GM12878 (cell line): ENCODE data around the gene TCF12. TPM values are rescaled to one million over a fixed set of nuclear protein-coding genes. Genes with fewer than 3 reads are reported as not detected.
"Not testable (repeated sequence)": the region's sequence is repeated elsewhere in the genome, so short reads cannot be mapped to it uniquely, and the experiment has no call there.

ENCODE experiments used
- ATAC-seq: fragments of 200-7000 bp; cut with Tn5 transposase; 3 replicates; pipeline ENCODE4 v1.9.1; 2020; ENCODE audit warnings: mild to moderate bottlenecking, moderate library complexity
- BruUV-seq: library from RNA; stranded (reverse); fragments of 400-500 nt; replicated peaks from 2 replicates; lab custom pipeline; 2021; lab: Mats Ljungman, UMichigan
- CTCF ChIA-PET: fragments of 300-600 bp; sonication (Branson Sonifier 250); formaldehyde crosslinking; extraction: SDS; loops from one replicate; lab custom pipeline; 2021; ENCODE audit warnings: inconsistent platforms; lab: Yijun Ruan, JAX
- POLR2A ChIA-PET: fragments of 350-600 bp; formaldehyde crosslinking; extraction: SDS; loops from one replicate; lab custom pipeline; 2021; ENCODE audit warnings: inconsistent platforms; lab: Charles Lee
- RAD21 ChIA-PET: fragments of 300-600 bp; sonication (Branson Sonifier 250); formaldehyde crosslinking; loops from one replicate; lab custom pipeline; 2023; ENCODE audit warnings: antibody characterized with exemption; ENCODE audit not compliant: unreplicated experiment; lab: Charles Lee
- SMC1A ChIA-PET: fragments of 300-600 bp; sonication (Branson Sonifier 250); formaldehyde crosslinking; loops from one replicate; lab custom pipeline; 2023; ENCODE audit not compliant: unreplicated experiment, uncharacterized antibody; lab: Charles Lee
- DNase-seq: peaks from one replicate; pipeline ENCODE4 v3.0.0-alpha.2; 2011; ENCODE audit warnings: low read depth, low spot score
- FAIRE-seq: peaks from 3 replicates; lab custom pipeline; 2011; peaks lifted over from hg19 to GRCh38; lab: Jason Lieb, UNC
- H2AFZ ChIP-seq: 2 replicates; pipeline ENCODE4 v1.6.0; 2011; ENCODE audit warnings: low read depth, low read length, control low read depth; ENCODE audit not compliant: control insufficient read depth
- H3K27ac ChIP-seq: 2 replicates; pipeline ENCODE4 v1.5.1; 2011; ENCODE audit warnings: control low read depth; ENCODE audit not compliant: control insufficient read depth, insufficient read depth
- H3K27me3 ChIP-seq, 2 experiments: replicated peaks in 1 of 2; 2 replicates each; pipeline versions ENCODE4 v1.6.0 to v1.6.1; 2011; ENCODE audit warnings: low read length in 1 of 2; ENCODE audit not compliant: control insufficient read depth in 2 of 2, insufficient read depth in 2 of 2
- H3K36me3 ChIP-seq, 2 experiments: 2 replicates each; pipeline ENCODE4 v1.5.1; 2011; ENCODE audit warnings: low read length in 1 of 2; ENCODE audit not compliant: control insufficient read depth in 2 of 2, insufficient read depth in 2 of 2
- H3K4me1 ChIP-seq: 2 replicates; pipeline ENCODE4 v1.6.1; 2011; ENCODE audit warnings: mild to moderate bottlenecking, low read length, moderate library complexity, mixed read lengths; ENCODE audit not compliant: control insufficient read depth, insufficient read depth
- H3K4me2 ChIP-seq: 2 replicates; pipeline ENCODE4 v1.6.0; 2011; ENCODE audit warnings: control low read depth; ENCODE audit not compliant: control insufficient read depth, insufficient read depth
- H3K4me3 ChIP-seq: fragments of 200-600 bp; sonication (generic); 2 replicates; pipeline ENCODE4 v1.5.1; 2016
- H3K79me2 ChIP-seq: 2 replicates; pipeline ENCODE4 v1.6.0; 2011; ENCODE audit warnings: low read length; ENCODE audit not compliant: control insufficient read depth, insufficient read depth
- H3K9ac ChIP-seq: 2 replicates; pipeline ENCODE4 v1.8.0; 2011; ENCODE audit warnings: low read length, control low read depth, mixed read lengths; ENCODE audit not compliant: control insufficient read depth, insufficient read depth
- H3K9me3 ChIP-seq: replicated peaks from 3 replicates; pipeline ENCODE4 v1.5.1; 2011; ENCODE audit warnings: mild to moderate bottlenecking, low read length; ENCODE audit not compliant: control insufficient read depth, insufficient read depth
- H4K20me1 ChIP-seq: 2 replicates; pipeline ENCODE4 v1.6.0; 2011; ENCODE audit not compliant: control insufficient read depth, insufficient read depth
- BMI1 ChIP-seq: fragments of 450-650 bp; IDR thresholded peaks from 2 replicates; pipeline ENCODE4 v1.6.1; 2016; ENCODE audit warnings: mild to moderate bottlenecking, moderate library complexity, borderline replicate concordance
- CHD2 ChIP-seq: IDR thresholded peaks from 2 replicates; pipeline ENCODE4 v1.6.1; 2011; ENCODE audit warnings: low read depth, low read length, improper control_type of control experiment, borderline replicate concordance
- ELK1 ChIP-seq: IDR thresholded peaks from 2 replicates; pipeline ENCODE4 v1.6.1; 2012; ENCODE audit warnings: low read depth, low read length, improper control_type of control experiment
- KAT2A ChIP-seq: conservative IDR thresholded peaks from 2 replicates; pipeline ENCODE4 v1.6.1; 2011; ENCODE audit warnings: low read depth, low read length; ENCODE audit not compliant: control insufficient read depth
- MAX ChIP-seq: IDR thresholded peaks from 2 replicates; pipeline ENCODE4 v1.6.1; 2012; ENCODE audit warnings: low read depth, low read length, improper control_type of control experiment
- MYB ChIP-seq: fragments of 150-350 bp; IDR thresholded peaks from 2 replicates; pipeline ENCODE4 v1.6.1; 2014; ENCODE audit warnings: mild to moderate bottlenecking, low read depth, low read length, borderline replicate concordance
- NRF1 ChIP-seq: conservative IDR thresholded peaks from 2 replicates; pipeline ENCODE4 v1.6.1; 2011; ENCODE audit warnings: mild to moderate bottlenecking, low read depth, low read length, improper control_type of control experiment
- SUPT20H ChIP-seq: IDR thresholded peaks from 2 replicates; pipeline ENCODE4 v1.6.1; 2011; ENCODE audit warnings: low read depth, mild to moderate bottlenecking, low read length, moderate library complexity, borderline replicate concordance; ENCODE audit not compliant: control insufficient read depth
- WRNIP1 ChIP-seq: IDR thresholded peaks from 2 replicates; pipeline ENCODE4 v1.6.1; 2011; ENCODE audit warnings: low read depth, low read length, improper control_type of control experiment, borderline replicate concordance
- WGBS: methylation state at CpG from one replicate; pipeline ENCODE4 v1.1.6; 2016; ENCODE audit warnings: low lambda C conversion rate; ENCODE audit not compliant: insufficient replicate concordance, insufficient coverage; ENCODE audit errors: missing lambda C conversion rate; 5-methylcytosine and 5-hydroxymethylcytosine counted together
- in situ Hi-C: fragments of 300-500 bp; cut with MboI; formaldehyde crosslinking; loops from 9 replicates; pipeline ENCODE4 v1.14.3; 2018; ENCODE audit warnings: mixed read lengths
- intact Hi-C: fragments of 100-400 bp; cut with micrococcal nuclease; formaldehyde crosslinking; loops from one replicate; pipeline ENCODE4 v1.14.2; 2022; ENCODE audit not compliant: unreplicated experiment
- polyA plus RNA-seq, 11 experiments: library from polyadenylated mRNA; depleted of rRNA in 4 of 11; unstranded in 6 of 11; stranded (reverse) in 5 of 11; fragments of >200 nt; fragmentation: Nextera tagmentation in 4 of 11; fragmentation: Illumina TruSeq in 1 of 11; extraction: Ambion mirVana in 4 of 11; extraction: Trizol in 1 of 11; gene quantifications; 1 replicate in 1 of 11; 2 replicates in 10 of 11; pipeline versions ENCODE4 v1.2.1 to v1.2.3, GENCODE V29; 2011 to 2016; ENCODE audit warnings: inconsistent platforms in 2 of 11, missing spikeins in 2 of 11, low read depth in 1 of 11
- total RNA-seq, 4 experiments: library from RNA; depleted of rRNA in 3 of 4; stranded (reverse); fragments of >200 nt in 3 of 4; fragmentation: Illumina TruSeq in 1 of 4; extraction: Trizol in 1 of 4; gene quantifications; 2 replicates each; pipeline versions ENCODE4 v1.2.1 to v1.2.3, GENCODE V29; 2013 to 2021
- TF ChIP-seq, protein P1 (sequence below): fragments of 150-350 bp; IDR thresholded peaks from 2 replicates; pipeline ENCODE4 v1.6.1; 2016; ENCODE audit warnings: low read depth, low read length
- TF ChIP-seq, protein P2 (sequence below): IDR thresholded peaks from 2 replicates; pipeline ENCODE4 v1.6.1; 2012; ENCODE audit warnings: low read length, inconsistent platforms

The TCF12 gene
- total and polyA plus RNA-seq, 10 of the 15 experiments (the other 5 are each of a cell fraction or from before 2014, with no cell fraction given): 8.2 to 70.9 (median 49.5) TPM

DNA sequence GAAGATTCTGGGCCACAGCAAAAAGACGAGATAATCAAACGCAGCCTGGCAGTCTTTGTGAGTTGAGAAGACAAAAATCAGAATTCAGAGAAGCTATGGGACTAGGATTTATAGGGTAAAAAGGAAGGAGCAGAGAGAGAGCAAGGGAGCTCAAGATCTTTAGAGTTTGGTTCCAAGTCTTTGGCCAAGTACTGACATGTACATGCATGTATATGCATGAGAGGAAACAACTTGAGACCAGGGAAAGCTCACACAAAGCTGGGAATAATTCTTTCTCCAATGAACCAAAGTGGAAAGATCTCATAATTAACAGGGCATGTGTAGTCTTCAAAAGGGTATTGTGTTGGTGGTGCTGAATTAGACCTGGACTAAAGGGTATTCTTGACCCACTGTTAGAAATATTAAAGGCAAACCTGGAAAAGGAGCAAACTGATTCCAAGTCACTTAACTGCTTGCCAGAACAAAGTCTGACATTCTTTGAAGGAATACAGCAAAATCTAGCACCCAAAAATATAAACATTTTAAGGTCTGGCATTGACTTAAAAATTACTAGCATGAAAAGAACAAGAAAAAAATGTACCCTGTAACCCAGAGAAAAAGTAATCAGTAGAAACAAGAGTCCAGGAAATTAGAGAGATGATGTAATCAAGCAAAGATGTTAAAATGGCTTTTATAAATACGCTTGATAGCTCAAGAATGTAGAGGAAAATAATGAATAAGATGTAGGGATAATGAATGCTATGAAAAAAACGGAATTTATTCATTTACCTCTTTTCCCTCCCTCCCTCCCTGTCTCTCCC is 231.8 kb downstream of the TCF12 start (continued):
- TF ChIP-seq CHD2 (no peak), MAX (no peak), WRNIP1 (no peak), SUPT20H (no peak), BMI1 (no peak), MYB (no peak), NRF1 (no peak), KAT2A (no peak), ELK1 (no peak)
- TF ChIP-seq, protein P1, sequence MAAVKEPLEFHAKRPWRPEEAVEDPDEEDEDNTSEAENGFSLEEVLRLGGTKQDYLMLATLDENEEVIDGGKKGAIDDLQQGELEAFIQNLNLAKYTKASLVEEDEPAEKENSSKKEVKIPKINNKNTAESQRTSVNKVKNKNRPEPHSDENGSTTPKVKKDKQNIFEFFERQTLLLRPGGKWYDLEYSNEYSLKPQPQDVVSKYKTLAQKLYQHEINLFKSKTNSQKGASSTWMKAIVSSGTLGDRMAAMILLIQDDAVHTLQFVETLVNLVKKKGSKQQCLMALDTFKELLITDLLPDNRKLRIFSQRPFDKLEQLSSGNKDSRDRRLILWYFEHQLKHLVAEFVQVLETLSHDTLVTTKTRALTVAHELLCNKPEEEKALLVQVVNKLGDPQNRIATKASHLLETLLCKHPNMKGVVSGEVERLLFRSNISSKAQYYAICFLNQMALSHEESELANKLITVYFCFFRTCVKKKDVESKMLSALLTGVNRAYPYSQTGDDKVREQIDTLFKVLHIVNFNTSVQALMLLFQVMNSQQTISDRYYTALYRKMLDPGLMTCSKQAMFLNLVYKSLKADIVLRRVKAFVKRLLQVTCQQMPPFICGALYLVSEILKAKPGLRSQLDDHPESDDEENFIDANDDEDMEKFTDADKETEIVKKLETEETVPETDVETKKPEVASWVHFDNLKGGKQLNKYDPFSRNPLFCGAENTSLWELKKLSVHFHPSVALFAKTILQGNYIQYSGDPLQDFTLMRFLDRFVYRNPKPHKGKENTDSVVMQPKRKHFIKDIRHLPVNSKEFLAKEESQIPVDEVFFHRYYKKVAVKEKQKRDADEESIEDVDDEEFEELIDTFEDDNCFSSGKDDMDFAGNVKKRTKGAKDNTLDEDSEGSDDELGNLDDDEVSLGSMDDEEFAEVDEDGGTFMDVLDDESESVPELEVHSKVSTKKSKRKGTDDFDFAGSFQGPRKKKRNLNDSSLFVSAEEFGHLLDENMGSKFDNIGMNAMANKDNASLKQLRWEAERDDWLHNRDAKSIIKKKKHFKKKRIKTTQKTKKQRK: no peak
- TF ChIP-seq, protein P2, sequence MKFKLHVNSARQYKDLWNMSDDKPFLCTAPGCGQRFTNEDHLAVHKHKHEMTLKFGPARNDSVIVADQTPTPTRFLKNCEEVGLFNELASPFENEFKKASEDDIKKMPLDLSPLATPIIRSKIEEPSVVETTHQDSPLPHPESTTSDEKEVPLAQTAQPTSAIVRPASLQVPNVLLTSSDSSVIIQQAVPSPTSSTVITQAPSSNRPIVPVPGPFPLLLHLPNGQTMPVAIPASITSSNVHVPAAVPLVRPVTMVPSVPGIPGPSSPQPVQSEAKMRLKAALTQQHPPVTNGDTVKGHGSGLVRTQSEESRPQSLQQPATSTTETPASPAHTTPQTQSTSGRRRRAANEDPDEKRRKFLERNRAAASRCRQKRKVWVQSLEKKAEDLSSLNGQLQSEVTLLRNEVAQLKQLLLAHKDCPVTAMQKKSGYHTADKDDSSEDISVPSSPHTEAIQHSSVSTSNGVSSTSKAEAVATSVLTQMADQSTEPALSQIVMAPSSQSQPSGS: no peak

DNA sequence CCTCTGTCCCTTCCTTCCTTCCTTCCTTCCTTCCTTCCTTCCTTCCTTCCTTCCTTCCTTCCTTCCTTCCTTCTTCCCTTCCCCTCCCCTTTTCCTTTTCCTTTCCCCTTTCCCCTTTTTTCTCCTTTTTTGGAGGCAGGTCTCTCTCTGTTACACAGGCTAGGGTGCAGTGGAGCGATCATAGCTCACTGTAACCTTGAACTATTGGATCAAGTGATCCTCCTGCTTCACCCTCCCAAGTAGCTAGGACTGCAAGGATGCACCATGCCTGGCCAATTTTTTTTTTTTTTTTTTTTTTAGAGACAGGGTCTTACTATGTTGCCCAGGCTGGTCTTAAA is 232.4 kb downstream of the TCF12 start:
- H3K4me1 ChIP-seq: peaks cover 19% of the 10 kb centered on the region
- RAD21 ChIA-PET: interaction anchor here (6.8 kb wide), 1 partner anchor 153 kb away, joined by 145 read pairs; no protein-coding TSS in a partner anchor
- BruUV-seq, ATAC-seq, H4K20me1 ChIP-seq, H3K27me3 ChIP-seq, FAIRE-seq, H3K79me2 ChIP-seq, H3K4me3 ChIP-seq, H3K36me3 ChIP-seq, H3K27ac ChIP-seq, H3K9ac ChIP-seq, H2AFZ ChIP-seq, intact Hi-C loops, H3K4me2 ChIP-seq, DNase-seq: not testable (repeated sequence)
- peaks cover 19% of the 10 kb centered on the region for H3K9me3 ChIP-seq
- CTCF ChIA-PET: interaction anchor here (0.7 to 7.3 kb wide), 3 partner anchors 62 to 165 kb away, joined by 3 to 267 read pairs (median 102); no protein-coding TSS in a partner anchor
- in situ Hi-C loops: loop anchor here (5.0 kb wide), 1 partner anchor 151 kb away; no protein-coding TSS in a partner anchor
- POLR2A ChIA-PET: interaction anchor here (0.7 kb wide), 1 partner anchor 11 kb away, joined by 3 read pairs; no protein-coding TSS in a partner anchor
- SMC1A ChIA-PET: interaction anchor here (2.1 to 10.6 kb wide), 3 partner anchors 10 to 153 kb away, joined by 5 to 176 read pairs (median 46); no protein-coding TSS in a partner anchor
- WGBS: 87% methylated on average over 1 of the region's 1 CpG
